ENCODE measurements around the gene CCDC27.
"Not testable (repeated sequence)": the region's sequence is repeated elsewhere in the genome, so short reads cannot be mapped to it uniquely, and the experiment has no call there.

CCDC27 gene

DNA sequence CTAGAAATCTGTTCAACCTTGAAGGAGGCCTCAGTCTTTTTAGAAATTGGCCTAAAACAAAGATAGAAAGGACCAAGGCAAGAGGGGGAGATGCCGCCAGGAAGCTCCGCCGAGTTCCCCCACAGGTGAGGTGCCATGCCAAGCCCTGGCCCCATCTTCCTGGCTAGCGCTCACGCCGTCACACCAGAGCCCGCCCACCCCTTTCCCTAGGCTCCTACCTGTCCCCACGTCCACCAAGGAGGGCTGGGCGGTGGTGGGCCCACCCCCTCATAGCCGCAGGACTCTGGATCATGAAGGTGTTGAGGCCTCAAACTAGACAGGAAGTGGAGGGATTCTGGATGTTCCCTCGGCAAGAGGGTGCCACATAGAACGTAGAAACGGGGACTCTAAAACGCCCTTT, 15.5 kb upstream of the CCDC27 start:
- no peak for DNase-seq (ENCODE audit: low read depth)

DNA sequence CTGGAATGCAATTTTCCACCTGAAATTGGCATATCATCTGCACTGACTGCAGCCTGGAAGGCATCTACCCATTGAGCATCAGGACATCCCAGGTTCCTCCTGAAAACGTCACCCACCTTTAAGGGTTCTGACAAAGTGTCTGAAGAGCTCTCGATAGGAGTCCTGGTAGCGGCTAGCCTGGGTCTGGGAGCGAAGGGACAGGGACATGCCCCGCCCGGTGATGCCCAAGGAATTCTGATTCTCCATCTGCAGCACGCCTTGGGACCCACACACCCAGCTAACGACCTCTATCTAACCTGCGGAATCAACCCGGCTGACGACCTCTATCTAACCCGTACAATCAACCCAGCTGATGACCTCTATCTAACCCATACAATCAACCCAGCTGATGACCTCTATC, 13.3 kb upstream of the CCDC27 start:
- DNase-seq (ENCODE audit: low read depth) = no peak

DNA sequence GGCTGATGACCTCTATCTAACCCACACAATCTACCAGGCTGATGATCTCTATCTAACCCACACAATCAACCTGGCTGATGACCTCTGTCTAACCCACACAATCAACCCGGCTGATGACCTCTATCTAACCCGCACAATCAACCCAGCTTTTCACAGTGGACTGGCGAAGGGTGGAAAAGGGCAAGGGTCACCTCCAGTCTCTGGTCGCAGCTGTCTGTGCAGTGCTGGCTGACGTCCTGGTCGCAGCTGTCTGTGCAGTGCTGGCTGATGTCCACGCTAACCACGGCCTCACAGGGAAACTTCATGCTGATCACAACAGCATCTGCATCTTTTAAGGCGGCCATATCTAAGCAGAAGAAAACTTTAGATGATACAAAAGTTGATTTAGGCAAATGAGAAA, 12.2 kb upstream of the CCDC27 start:
- no peak for DNase-seq (ENCODE audit: low read depth)

DNA sequence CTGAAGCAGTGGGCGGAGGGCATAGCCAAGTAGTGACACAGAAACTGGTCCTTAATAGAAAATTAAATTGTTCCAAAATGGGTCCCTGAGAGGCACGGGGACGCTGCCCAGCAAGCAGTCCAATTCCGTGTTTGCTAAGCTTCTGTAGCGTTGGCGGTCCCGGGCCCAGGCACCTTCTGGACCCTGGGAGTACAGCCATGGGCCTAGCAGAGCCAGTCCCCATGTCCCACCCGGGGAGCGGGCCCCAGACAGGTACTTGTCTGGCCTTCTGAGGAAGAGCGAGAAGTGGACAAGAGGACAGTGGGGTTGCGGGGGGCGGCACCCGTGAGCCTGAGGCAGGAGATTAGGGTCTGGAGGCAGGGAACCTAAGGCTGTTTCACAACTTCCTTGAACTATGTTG, 11.5 kb upstream of the CCDC27 start:
- no peak for DNase-seq (ENCODE audit: low read depth)

DNA sequence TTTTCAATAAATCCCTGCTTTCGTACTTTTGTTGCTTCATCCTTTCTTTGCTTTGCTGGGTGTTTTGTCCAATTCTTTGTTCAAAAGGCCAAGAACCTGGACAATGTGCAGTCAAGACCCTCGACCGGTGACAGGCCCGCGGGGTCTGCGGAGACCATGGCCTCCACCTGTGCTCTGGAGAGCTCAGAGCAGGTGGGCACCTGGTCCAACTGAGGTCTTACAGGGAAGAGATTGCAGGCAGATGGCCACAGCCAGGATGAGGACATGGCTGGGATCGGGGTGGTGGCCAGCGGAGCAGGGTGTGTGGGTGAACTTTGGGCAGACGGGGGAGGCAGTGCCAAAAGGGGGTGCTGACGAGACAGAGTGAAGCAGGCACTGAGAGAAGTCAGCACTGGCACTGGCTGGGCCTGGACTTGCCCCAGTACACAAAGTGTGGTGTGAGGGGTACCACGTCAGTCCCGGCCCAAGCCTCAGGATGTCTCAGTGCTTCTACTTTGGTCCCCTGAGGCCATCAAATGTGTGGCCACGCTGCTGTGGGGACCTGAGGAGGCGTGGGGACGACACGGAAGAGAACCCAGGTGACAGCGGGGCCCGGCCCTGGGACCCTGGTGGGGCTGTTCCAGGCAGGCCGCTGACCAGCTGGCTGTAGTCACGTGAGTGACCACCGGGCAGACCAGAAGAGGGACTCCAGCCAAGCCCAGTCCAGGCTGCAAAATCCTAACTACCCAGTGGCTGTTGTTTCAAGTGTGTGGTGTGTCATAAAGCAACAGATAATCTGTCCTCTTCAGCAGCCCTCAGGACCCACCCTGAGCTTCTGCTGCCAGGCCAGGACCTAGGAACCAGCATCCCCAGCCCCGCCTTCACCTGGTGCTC, 10.4 kb upstream of the CCDC27 start:
- DNase-seq (ENCODE audit: low read depth) = no peak

DNA sequence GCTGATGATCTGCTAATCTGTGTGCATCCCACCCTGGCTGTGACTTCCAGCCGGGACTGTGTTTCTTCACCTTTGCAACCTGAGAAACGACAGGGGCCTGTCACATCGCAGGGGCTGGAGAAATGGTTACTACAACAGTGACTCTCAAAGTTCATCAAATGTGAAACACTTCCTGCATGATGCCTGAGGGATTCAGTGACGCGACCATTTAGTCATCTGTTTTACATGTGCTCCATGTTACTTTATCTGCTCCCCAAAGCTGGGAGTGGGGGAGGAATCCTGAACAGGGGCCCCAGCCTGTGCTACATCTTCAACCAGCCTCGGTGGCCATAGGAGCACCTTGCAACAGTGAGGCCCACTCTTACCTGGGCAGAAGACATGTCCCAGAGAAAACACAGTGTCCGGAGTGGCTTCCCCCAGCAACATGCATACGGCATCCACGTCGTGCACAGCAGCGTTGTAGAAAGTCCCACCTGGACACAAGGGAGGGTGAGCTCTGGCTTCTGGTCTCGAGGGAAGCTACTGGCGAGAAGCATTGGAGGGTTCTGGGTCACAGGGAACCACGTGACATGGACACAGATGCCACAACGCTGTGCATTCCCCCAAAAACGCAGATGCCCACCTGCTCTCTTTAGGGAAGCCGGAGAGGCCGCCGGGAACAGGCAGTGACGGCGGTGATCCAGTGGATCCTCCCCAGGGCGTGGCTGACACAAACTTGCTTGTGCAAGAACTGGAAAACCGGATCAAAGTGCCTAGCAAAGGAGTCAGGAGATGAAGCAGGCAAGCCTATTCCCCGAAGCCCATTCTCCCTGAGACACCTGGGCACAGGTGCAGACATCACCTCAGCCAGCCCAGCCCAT, 9.6 kb upstream of the CCDC27 start:
- no peak for DNase-seq (ENCODE audit: low read depth)

DNA sequence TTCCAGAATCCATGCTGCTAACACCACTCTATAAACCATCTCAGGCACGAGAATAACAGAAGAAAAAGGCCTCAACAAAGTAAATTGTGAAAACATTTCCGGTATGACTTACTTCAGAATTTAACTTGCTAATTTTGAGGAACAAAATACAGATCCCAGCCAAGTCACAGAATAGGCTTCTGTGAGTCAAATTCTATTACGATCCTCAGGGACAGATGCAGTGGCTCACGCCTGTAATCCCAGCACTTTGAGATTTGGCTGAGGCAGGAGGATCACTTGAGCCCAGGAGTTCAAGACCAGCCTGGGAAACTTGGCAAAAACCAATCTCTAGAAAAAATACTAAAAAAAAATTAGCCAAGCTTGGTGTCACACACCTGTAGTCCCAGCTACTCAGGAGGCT, 8.8 kb upstream of the CCDC27 start:
- DNase-seq (ENCODE audit: low read depth) = no peak

DNA sequence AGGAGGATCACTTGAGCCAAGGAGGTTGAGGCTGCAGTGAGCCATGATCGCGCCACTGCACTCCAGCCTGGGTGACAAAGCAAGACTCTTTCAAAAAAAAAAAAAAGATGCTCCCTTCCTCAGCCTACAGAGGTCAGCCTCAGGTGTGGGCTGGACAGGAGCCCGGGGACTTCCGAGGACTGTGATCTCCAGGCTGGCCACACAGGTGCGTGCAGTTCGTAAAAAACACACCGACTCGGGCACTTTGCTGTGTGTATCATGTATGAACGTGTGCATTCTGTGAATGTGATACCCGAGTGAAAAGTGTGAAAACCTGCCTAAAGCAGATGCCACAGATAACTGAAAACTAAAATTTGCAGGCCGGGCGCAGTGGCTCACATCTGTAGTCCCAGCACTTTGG, 8.4 kb upstream of the CCDC27 start:
- DNase-seq (ENCODE audit: low read depth) = no peak

DNA sequence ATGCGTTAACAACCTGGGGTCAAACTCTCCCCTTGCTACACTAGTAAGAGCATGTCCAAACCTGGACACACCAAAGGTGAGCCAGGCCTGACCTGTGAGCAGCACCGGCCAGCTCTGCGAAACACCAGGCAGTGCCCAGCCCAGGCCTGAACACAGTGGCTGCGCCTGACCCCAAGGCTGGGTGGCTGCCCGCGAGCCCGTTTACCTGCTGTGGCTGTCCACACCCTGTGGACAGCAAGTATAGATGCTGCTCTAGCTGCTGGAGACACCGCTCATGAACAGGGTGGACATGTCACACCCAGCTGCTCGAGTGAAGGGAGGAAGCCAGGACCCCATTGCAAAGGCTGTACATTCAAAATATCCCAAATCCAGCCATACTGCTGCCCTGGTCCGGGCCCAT, 7.6 kb upstream of the CCDC27 start:
- DNase-seq (ENCODE audit: low read depth) = no peak

DNA sequence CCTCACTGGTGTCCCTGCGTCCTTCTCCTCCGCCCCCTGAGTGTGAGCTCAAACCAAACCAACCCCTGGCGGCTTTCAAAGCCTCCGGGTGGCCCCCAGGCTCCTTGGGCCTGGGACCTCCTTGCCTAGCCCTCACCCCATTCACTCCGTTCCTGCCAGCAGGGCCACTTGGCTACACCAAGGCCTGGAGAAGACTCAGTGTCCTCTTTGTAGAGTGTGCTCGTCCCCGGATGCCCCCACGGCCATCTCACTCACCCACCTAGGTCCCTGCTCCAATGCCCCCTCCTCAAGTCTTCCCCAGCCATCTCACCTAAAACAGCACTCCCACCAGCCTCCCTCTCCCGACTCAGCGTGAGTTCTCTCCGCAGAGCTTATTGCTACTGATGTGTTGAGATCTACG, 7.2 kb upstream of the CCDC27 start:
- DNase-seq (ENCODE audit: low read depth) = no peak

DNA sequence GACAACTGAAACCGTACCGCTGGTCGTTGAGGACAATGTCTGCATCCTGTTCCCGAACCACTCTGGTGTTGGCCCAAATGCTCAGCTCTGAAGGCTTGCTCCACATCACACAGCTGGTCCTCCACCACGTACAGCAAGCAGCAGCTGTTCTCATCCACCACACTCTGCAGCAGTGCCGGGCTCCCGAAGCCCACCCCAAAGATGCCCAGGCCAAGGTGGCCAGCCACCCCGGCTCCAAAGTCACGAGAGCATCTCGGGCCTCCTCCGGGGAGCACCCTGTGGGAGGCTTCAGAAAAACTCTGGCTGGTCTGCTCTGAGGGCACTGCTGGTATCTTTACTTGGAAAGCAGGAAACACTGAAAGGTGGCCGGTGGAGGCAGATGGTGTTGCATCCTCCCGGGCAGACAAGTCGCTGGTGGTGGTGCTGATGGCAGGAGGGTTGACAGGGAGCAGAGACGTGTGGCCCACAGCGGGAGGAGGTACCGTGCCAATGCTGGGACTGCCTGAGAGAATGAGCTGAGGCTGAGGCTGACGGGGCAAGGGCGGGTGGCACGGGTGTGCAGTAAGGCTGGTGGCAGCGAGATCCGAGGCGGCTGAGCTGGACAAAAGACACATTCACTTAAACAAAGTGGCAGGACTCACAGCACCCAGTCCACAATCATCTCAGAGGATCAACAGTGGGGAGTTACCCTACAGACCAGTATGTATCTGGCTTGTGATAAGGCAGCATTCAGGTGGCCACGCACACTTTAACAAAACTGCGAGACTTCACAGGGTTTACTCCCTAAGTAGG, 6.5 kb upstream of the CCDC27 start:
- DNase-seq (ENCODE audit: low read depth) = no peak

DNA sequence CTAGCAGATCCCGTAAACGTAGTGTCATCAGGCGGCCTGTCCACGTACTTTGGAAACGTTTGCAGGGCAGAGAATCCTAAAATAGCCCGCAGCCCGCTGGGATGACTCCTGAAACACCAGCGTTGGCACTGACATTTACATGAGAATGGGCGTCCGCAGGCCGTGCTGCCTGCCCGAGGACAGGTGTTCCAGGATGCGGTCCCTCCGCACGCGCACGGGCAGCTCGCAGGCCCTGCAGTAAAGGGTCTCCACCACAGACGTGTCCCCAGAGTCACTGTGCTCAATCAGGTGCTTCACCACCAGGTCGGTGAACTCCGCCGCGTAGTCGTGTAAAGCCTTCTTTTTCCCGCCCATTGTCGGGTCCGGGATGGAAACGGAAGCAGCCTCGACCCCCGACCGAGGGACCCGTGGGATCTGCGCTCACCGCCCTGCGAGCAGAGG, 5.8 kb upstream of the CCDC27 start:
- no peak for DNase-seq (ENCODE audit: low read depth)

DNA sequence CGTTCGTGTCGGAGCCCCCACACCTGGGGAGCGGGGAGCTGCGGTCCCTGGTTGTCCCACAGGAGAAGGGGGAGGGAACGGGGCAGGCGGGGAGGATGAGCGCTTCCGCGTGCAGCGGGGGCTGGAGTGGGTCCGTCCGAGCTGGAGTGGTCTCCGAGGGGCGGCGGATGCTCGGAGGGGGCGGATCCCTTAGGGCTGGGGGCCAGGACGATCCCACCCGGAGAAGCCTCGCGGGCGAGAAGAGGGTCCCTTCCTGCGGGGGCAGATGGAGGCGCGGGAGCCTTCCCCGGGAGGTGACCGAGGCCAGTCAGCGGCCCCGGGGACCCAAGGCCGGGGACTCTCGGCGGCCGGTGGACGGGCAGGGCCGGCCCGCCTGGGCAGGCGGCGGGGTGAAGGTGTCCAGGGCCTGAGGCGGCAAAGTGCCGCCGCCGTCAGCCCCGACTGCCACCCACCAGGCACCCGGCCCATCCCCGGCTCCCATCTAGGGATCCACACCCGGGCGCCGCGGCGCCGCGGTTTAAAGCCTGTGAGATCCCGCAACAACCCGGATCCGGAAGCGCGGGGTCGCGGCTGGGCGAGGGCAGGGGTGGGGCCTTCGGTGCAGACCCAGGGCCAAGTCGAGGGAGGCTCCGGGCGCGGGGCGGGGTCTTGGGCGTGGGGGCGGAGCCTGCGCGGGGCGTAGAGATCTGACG, 5.3 kb upstream of the CCDC27 start:
- DNase-seq (ENCODE audit: low read depth) = peak; percentile 81

DNA sequence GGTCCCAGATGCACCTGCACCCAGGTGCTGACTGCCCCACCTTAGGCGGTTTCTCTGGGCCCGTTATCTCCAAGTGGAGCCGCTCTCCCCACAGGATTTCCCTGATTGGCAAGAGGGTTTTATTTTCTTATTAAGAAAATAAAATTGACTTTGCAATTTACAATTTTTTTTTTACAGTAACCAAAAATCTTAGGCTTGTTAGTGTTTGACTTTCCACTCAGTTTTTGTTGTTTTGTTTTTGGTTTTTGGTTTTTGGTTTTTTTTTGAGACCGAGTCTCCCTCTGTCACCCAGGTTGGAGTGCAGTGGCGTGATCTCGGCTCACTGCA, 4.8 kb upstream of the CCDC27 start:
- DNase-seq (ENCODE audit: low read depth) = no peak

DNA sequence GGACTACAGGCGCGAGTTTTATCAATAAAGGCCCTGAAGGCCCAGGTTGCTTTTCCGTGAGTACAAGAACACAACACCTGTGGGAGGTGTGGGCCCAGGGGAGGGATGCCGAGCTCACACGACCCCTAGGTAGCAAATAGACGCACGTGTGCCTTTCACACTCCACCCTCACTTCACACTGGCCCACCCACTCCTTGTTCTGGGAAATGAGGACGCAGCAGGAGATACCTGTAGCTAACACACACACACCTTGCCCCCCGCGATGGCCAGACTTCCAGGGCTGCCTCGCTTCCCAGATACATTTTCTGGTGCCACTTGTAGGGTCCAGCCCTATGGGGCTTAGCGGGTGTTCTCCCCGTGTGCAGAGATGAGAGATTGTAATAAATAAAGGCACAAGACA, 4.3 kb upstream of the CCDC27 start:
- no peak for DNase-seq (ENCODE audit: low read depth)

DNA sequence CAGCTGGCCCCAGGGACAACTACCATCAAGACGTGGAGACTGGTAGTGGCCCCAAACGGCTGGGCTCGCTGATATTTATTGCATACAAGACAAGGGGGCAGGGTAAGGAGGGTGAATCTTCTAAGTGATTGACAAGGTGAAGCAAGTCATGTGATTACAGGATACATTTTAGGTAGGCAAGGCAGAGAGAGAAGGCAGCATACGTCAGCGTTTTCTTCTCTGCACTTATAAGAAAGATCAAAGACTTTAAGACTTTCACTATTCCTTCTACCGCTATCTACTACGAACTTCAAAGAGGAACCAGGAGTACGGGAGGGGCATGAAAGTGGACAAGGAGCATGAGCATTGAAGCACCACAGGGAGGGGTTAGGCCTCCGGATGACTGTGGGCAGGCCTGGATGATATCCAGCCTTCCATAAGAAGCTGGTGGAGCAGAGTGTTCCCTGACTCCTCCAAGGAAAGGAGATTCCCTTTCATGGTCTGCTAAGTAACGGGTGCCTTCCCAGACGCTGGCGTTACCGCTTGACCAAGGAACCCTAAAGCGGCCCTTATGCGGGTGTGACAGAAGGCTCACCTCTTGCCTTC, 3.8 kb upstream of the CCDC27 start:
- DNase-seq (ENCODE audit: low read depth) = not testable (repeated sequence)

DNA sequence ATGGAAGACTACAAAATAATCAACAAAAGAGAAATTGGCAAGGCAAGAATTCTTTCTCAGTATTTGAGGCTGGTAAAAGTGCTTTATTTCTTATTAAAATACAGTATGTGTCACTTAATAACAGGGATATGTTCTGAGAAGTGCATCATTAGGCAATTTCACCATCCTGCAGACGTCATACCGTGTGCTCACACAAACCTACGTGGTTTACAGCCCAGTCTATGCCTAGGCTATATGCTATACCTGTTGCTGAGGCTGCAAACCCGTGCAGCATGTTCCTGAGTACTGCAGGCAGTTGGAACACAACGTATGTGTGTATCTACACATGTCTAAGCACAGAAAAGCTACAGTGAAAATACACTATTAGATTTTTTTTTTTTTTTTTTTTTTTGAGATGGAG, 2.7 kb upstream of the CCDC27 start:
- DNase-seq (ENCODE audit: low read depth) = no peak

DNA sequence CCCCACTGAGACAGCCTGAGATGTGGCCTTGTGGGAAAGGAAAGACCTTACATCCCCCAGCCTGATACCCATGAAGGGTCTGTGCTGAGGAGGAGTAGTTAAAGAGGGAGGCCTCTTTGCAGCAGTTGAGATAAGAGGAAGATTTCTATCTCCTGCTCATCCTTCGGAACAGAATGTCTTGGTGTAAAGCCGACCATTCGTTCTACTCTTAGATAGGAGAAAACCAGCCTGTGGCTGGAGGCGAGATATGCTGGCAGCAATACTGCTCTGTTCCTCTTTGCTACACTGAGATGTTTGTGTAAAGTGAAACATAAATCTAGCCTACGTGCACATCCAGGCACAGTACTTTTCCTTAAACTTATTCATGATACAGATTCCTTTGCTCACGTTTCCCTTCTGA, 1.5 kb upstream of the CCDC27 start:
- no peak for DNase-seq (ENCODE audit: low read depth)

DNA sequence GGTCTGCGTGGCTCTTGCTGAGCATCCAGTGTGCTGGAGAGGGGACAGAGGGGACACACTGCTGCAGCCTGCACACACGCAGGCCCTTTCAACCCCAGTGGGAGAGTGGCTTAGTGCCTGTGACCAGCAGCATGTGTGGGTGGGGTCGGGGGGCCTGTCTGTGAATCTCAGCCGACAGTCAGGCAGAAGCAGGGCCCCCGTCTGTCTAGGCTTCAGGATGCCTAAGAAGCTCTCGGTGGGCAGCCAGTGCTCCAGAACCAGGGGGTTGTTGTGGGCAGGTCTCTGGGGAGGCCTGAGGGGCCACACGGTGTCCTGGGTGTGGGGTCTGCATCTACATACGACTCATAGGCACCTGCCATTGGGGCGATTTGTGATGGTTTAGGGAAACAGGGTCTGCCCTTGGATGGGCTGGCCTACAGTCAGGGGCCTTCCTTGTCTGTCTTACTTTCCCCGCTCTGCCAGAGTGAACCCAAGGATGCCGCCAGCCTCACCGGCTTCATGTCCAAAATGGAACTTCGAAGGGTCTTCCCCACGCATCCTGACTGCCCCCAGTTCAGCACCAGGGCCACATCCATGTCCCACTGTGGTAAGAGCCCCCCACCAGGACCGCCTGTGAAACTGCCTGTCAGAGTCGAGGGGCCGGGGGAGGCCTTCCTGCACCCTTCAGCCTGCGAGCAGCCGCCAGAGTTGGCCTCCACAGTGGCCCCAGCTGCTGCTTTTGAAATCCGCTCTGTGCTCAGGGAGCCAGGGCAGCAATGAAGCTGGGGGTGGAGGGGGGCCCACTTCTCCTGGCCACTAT, 1.6 kb downstream of the CCDC27 start:
- DNase-seq (ENCODE audit: low read depth) = no peak

DNA sequence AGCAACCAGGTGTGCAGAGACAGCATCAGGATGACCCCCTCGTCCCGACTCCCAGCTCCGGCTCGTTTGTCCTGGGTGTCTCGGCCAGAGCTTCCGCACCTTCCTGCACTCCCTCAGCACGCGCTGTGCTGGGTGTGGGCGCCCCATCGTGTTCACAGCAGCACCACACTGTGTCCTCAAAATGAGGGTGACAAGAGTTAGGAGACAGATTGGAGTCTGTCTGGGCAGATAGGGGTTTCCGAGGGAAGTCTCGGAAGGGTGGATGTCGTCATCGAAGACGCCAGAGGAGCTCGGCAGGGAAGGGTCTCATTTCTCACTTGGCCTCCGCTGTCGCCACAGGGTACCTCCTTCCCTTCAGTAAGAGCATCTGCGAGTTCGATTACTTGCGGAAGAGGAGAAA, 4.1 kb downstream of the CCDC27 start:
- no peak for DNase-seq (ENCODE audit: low read depth)

DNA sequence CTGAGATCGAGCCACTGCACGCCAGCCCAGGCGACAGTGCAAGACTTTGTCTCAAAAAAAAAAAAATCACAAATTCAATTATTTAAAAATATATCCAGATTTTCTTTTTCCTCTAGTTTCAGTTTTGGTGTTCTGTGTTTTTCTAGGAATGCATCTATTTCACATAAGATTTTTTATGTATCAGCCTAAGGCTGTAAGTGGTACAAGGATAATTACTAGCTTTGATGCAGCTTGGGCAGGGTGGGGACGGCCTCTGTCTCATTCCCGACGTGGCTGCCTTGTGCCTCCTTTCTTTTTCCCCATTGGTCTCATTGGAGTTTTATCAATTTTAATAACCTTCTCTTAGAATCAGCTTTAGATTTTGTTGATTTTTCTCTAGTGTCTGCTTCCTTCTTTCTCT, 6.9 kb downstream of the CCDC27 start:
- no peak for DNase-seq (ENCODE audit: low read depth)

Data from activated gamma-delta T cell treated with anti-CD3 and anti-CD28 coated beads, Interleukin-2, amount 50 U/mL, for 16 hours (primary cell).